GM12891 (cell line): ENCODE data around the gene CDCA4.

Source experiments
- DNase-seq: peaks from one replicate; pipeline ENCODE4 v3.0.0; 2011; ENCODE audit warnings: low spot score; ENCODE audit not compliant: insufficient read length
- FAIRE-seq: peaks from 2 replicates; lab custom pipeline; 2011; peaks lifted over from hg19 to GRCh38; lab: Jason Lieb, UNC
- PAX5 ChIP-seq: IDR thresholded peaks from 2 replicates; pipeline ENCODE4 v1.6.1; 2011; ENCODE audit warnings: low read length, moderate library complexity, mild to moderate bottlenecking; ENCODE audit not compliant: insufficient read depth, severe bottlenecking
- POLR2A ChIP-seq: IDR thresholded peaks from 2 replicates; pipeline ENCODE4 v1.6.1; 2011; ENCODE audit warnings: low read depth, low read length, control low read depth
- POLR2AphosphoS5 ChIP-seq: IDR thresholded peaks from 2 replicates; pipeline ENCODE4 v1.6.1; 2011; ENCODE audit warnings: low read depth, low read length, control low read depth
- POU2F2 ChIP-seq: IDR thresholded peaks from 2 replicates; pipeline ENCODE4 v1.6.1; 2011; ENCODE audit warnings: low read depth, mild to moderate bottlenecking, control low read depth, low read length, moderate library complexity
- SPI1 ChIP-seq: IDR thresholded peaks from 2 replicates; pipeline ENCODE4 v1.6.1; 2011; ENCODE audit warnings: low read depth, low read length, control low read depth
- TAF1 ChIP-seq: IDR thresholded peaks from 2 replicates; pipeline ENCODE4 v1.6.1; 2011; ENCODE audit warnings: low read depth, low read length, control low read depth

The CDCA4 gene

DNA sequence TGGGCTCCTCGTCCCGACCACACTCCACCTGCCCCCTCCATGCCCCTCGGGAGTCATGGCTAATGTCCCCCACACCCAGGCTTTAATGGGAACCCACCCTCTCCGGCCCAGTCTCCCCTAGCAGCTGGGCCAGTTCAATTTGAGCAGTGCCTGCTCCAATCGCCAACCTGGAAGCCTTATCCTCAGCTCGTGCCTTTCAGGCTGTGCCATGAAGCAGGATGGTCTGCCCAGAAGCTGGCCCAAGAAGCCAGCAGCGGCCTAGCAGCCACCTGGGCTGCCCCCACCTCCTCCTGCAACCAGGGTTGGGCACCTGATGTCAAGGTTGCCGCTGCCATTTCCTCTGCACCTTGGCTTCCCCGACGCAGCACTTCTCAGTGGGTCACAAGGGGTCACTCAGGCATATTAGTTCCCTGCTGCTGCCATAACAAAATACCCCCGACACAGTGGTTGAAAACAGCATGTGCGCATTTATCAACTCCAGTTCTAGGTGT lies 37.6 kb downstream of the CDCA4 start:
- FAIRE-seq (no peak), DNase-seq (no peak)
- TF ChIP-seq TAF1 (no peak), POLR2AphosphoS5 (no peak), POLR2A (no peak), SPI1 (no peak), POU2F2 (no peak), PAX5 (no peak)

DNA sequence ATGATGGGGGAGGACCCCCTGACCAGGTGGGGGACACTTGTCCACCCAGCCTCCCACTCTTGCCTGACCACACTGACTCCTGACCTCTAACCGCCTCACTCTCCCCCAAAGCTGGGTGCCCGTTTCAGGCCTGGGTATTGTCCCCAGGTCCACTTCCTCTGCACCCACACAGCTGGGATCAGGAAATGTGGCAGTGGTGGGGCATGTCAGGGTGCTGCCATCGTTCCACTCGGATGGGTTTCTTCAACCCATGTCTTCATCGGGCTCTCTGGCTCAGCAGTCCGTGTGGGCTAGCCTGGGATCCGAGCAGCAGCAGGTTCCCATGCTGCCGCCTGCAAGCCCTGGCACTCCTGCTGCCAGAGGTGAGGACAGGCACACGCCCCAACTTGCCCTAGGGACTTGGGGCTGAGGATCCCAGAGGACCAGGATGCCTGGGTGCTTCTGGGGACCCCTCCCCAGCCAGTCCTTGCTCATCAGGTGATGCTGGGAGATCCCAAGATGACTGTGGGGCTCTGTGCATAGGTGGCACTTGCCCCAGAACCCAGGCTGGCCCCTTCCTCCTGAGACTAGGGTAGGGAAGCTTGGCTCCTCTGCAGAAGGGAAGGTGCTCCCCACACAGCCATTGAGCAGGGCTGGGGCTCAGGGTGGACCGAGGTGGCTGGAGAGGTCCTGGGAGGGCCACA lies 38.2 kb downstream of the CDCA4 start:
- FAIRE-seq (no peak), DNase-seq (no peak)
- TF ChIP-seq POLR2A, result no peak
- TF ChIP-seq POLR2AphosphoS5, result no peak
- TF ChIP-seq PAX5, result no peak
- TF ChIP-seq TAF1, result no peak
- no peak for TF ChIP-seq POU2F2
- TF ChIP-seq SPI1, result no peak

DNA sequence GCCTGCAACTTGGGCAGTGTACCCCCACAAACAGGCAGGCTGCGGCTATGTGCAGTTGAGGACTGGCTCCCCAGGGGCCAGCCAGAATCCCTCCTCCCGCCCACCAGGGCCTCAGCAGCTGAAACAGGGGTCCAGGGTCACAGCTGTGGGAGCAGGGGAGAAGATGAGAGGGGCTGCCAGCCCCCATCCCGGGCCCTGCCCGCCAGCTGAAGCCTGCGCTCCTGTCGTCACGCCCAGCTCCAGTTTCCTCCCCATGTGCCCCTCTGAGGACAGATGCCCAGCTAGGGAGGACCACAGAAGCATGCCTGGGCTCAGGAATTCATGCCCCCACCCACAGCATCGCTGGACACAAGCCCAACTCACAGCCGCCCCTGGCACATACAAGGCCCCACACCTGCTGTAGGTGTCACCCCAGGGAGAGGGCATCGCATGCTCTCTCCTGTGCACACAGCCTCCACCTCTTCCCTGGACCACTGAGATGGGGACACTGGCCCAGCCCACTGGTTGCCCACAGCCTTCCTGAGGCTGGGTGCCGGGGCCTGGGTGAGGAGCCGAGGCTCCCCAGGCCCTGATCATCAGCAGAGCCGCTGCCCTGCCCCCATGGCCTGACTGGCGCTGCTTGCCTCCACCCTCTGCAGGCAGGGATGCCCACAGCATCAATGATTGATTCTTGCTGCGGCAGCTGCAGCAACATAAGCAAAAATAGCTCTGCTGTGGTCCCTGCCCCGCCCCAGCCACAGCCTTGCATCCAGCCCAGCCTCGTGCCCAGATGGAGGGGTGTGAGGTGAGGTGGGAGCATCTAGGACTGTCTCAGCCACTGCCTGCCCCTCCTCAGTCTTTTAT lies 39.0 kb downstream of the CDCA4 start:
- TF ChIP-seq POLR2A (no peak), POU2F2 (no peak), TAF1 (no peak), PAX5 (no peak), SPI1 (no peak), POLR2AphosphoS5 (no peak)
- no peak for FAIRE-seq
- DNase-seq, result no peak

GRCh38 chr14:104980611-104981531 lies 40.0 kb downstream of the CDCA4 start:
- TF ChIP-seq POLR2A (no peak), SPI1 (no peak), POLR2AphosphoS5 (no peak), PAX5 (no peak), POU2F2 (no peak), TAF1 (no peak)
- no peak for FAIRE-seq
- DNase-seq, result no peak

DNA sequence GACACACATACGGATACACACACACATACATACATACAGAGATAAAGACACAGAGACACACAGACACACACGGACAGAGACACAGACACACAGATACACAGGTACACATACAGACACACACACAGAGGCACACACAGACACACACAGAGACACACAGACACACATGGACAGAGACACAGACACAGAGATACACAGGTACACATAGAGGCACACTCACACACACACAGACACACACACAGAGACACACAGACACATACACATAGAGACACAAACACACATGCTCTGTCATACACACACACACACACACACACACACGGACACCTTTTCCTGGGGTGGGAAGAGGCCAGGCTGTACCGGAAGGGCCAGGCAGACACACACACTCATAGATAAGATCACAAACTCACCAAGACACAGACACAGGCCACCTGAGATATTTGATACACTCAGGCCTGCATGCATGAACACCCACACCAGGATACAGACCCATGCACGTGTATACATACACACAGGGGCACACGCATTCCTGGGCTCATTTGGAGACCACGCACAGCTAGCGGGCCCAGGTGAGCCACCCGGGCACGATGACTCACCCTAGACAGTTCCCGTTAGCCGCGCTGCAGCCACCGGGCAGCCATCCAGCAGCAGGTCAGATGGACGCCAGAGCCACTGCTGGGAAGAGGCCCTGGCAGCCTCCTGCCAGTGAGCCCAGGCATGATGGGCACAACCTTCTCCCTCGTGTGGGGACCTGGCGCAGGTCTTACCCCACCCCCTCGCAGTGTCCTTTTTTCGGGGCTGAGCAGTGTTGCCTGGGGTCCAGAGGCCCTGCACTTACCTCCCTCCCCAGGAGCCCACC lies 40.9 kb downstream of the CDCA4 start:
- TF ChIP-seq SPI1 (no peak), POLR2AphosphoS5 (no peak), POLR2A (no peak), TAF1 (no peak), POU2F2 (no peak)
- no peak for DNase-seq
- FAIRE-seq, result peak; percentile 84

DNA sequence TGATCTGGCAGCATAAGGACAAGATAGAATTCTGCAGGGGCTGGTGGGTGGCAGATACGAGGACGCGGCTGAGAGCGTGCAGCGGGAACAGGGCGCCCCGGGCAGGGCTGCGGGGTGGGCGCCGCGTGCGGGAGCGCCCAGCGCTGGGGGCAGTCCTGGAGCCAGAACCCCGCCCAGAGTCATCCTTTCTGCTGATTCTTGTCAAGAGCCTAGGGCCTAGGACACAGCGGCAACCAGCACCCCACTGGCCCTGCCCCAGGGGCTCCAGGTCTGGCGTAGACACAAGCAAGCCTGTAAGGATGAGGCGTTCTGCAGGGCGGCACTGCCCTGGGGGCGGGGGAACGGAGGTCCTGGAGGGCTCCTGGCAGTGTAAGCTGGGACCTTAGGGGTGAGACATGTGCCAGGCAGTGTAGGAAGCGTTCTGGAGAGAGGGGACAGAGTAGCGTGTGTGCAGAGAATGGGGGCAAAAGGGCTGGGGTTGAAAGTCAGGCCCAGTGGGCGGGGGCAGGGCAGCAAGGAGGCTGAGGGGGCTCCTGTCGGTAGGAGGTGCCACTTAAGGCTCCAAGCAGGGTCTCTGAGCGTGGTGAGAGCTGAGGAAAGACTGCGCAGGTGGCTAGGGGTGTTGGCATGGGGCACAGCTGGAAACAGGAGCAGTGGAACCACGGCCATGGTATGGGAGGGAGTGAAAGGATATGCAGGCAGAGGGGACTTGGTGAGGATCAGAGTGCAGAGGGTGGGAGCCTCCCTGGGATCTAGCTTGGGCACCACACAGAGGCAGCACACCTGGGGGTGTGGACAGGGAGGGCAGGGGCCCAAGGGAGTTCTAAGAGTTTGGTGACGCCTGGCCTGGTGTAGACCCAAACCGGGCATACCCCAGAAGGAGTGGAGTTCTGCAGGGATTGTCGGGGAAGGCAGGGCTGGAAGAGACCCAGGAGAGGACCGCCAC lies 41.9 kb downstream of the CDCA4 start:
- no peak for TF ChIP-seq SPI1
- TF ChIP-seq POLR2A, result no peak
- TF ChIP-seq TAF1, result no peak
- no peak for TF ChIP-seq POU2F2
- no peak for TF ChIP-seq PAX5
- no peak for TF ChIP-seq POLR2AphosphoS5
- DNase-seq (no peak), FAIRE-seq (no peak)

DNA sequence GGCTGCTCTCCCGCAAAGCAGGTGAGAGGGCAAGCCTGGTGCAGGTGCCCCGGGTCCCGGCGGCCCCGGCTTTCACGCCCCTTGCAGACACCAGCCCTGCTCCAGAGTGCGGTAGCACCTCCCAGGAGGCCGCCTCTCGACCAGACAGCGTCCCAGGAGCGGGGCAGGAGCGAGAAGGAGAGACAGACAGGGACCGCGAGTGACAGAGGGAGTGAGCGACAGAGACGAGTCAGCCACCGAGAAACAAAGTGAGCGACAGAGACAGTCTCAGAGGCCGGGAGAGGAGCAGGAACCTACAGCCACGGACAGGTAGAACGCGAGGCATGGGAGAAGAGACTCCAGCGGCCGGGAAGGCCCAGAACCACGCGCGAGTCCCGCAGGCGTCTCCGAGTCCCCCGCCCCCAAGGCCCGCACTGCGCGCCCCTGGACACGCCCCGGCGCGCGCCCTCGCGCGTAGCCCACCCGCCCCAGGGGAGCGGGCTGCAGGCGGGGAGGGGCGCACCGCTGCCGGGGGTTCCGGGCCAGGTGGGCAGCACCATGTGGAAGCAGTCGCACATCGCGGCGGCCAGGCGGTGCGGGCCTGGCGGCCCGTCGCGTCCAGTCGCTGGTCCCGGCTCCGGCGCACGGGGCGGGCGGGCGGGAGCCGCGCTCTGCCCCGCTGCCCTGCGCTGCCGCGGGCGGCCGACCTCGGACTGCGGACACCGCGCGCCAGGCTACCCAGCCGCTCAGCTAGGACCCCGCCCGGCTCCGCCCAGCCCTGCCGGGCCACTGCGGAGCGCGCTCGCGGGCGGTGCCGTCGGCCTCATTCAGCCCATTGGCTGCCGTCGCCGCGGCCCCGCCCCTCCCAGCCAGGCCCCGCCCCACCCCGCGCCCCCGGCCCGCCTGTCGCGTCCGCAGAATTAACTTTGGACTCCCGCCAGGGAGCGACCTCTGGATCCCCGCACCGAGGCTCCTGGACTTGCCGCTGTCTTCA lies 42.9 kb downstream of the CDCA4 start, which contains the start of gene AHNAK2:
Gene AHNAK2 (minus strand): TSS at position 694 of the 973 bp plus-strand sequence. CDS start 137 bp downstream, at position 557.
- peak; percentile 60 for DNase-seq
- no peak for TF ChIP-seq TAF1
- TF ChIP-seq POLR2AphosphoS5, result no peak
- TF ChIP-seq POU2F2, result no peak
- TF ChIP-seq PAX5, result no peak
- TF ChIP-seq POLR2A, result no peak
- TF ChIP-seq SPI1, result no peak
- FAIRE-seq, result peak; percentile 31
